Measurements from ENCODE around the gene BRF1.

DNA sequence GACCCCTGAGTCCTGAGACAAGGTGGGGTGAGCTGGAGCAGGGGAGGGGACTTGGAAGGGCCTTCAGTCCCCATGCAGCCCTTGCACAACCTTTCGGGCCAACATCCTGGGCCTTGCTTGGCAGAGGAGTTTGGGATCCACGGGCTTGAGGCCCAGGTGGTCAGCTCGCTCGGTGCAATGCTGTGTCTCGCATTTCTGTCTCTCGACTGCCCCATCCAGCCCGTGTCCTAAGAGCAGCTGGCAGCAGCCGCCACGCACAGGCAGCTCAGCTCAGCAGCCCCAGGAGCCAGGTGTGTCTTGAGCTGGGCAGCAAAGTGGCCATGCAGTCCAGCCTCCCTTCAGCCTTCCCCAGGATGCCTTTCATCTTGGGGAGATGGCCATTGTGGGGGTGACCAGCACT lies 24.5 kb upstream of the BRF1 start:
- TF ChIP-seq JUND (IDR thresholded peaks at IDR 0.05), result no peak
- no peak for TF ChIP-seq EZH2 (IDR thresholded peaks at IDR 0.05)

Data from HCT116 (cell line).